HEK293 (cell line): ENCODE measurements around the gene ABHD14A.

Experiments
- CTCF ChIA-PET: fragments of 350-600 bp; formaldehyde crosslinking; extraction: SDS; loops from one replicate; lab custom pipeline; 2021; ENCODE audit warnings: antibody characterized with exemption; lab: Yijun Ruan, JAX
- POLR2A ChIA-PET: fragments of 300-600 bp; formaldehyde crosslinking; extraction: SDS; loops from one replicate; lab custom pipeline; 2020; ENCODE audit warnings: antibody characterized with exemption, inconsistent platforms; lab: Yijun Ruan, JAX
- H3K27ac ChIP-seq: fragments of 200-500 bp; sonication (Bioruptor generic); 2 replicates; pipeline ENCODE4 v1.5.1; 2014; ENCODE audit warnings: low read depth, low read length, control low read depth, inconsistent platforms; ENCODE audit errors: extremely low read depth
- H3K36me3 ChIP-seq, 2 experiments: fragments of 200-500 bp in 1 of 2; sonication (Bioruptor generic) in 1 of 2; 1 replicate in 1 of 2; 2 replicates in 1 of 2; pipeline ENCODE4 v1.5.1; 2014 to 2017; ENCODE audit warnings: inconsistent platforms in 2 of 2, low read length in 2 of 2; ENCODE audit not compliant: control insufficient read depth in 2 of 2, insufficient read depth in 1 of 2
- H3K4me1 ChIP-seq: fragments of 200-500 bp; sonication (Bioruptor generic); 2 replicates; pipeline ENCODE4 v1.5.1; 2014; ENCODE audit warnings: mild to moderate bottlenecking, low read length, inconsistent platforms; ENCODE audit not compliant: control insufficient read depth, insufficient read depth
- H3K4me3 ChIP-seq: 2 replicates; pipeline ENCODE4 v1.5.1; 2011; ENCODE audit warnings: low read depth, mild to moderate bottlenecking, control low read depth, low read length, moderate library complexity
- H3K9me3 ChIP-seq: fragments of 200-500 bp; sonication (Bioruptor generic); 2 replicates; pipeline ENCODE4 v1.5.1; 2014; ENCODE audit warnings: low read depth, low read length, inconsistent platforms; ENCODE audit not compliant: control insufficient read depth, insufficient read depth
- GLIS1 ChIP-seq: fragments of 450-650 bp; formaldehyde crosslinking; IDR thresholded peaks from 2 replicates; pipeline ENCODE4 v1.5.1; 2016; ENCODE audit warnings: missing biosample characterization, missing genetic modification characterization
- HIC1 ChIP-seq: fragments of 450-650 bp; formaldehyde crosslinking; IDR thresholded peaks from 2 replicates; pipeline ENCODE4 v1.5.1; 2016; ENCODE audit warnings: missing biosample characterization, missing genetic modification characterization
- RBAK ChIP-seq: fragments of 450-650 bp; formaldehyde crosslinking; IDR thresholded peaks from 2 replicates; pipeline ENCODE4 v1.5.1; 2016; ENCODE audit warnings: missing biosample characterization, missing genetic modification characterization
- SCRT1 ChIP-seq: fragments of 450-650 bp; formaldehyde crosslinking; IDR thresholded peaks from 2 replicates; pipeline ENCODE4 v1.5.1; 2016; ENCODE audit warnings: missing biosample characterization, missing genetic modification characterization, borderline replicate concordance
- SCRT2 ChIP-seq: fragments of 450-650 bp; formaldehyde crosslinking; IDR thresholded peaks from 2 replicates; pipeline ENCODE4 v1.5.1; 2016; ENCODE audit warnings: missing biosample characterization, missing genetic modification characterization
- SETDB1 ChIP-seq: IDR thresholded peaks from one replicate; pipeline ENCODE4 v1.6.1; 2017; ENCODE audit warnings: mild to moderate bottlenecking, low read length, moderate library complexity, mixed read lengths; ENCODE audit not compliant: insufficient read length
- ZBTB21 ChIP-seq: fragments of 450-650 bp; formaldehyde crosslinking; IDR thresholded peaks from 2 replicates; pipeline ENCODE4 v1.5.1; 2017; ENCODE audit warnings: missing biosample characterization, missing genetic modification characterization
- ZEB2 ChIP-seq: fragments of 450-650 bp; formaldehyde crosslinking; IDR thresholded peaks from 2 replicates; pipeline ENCODE4 v1.5.1; 2016; ENCODE audit warnings: missing biosample characterization, missing genetic modification characterization
- ZIC2 ChIP-seq: fragments of 450-650 bp; formaldehyde crosslinking; IDR thresholded peaks from 2 replicates; pipeline ENCODE4 v1.5.1; 2016; ENCODE audit warnings: missing biosample characterization, missing genetic modification characterization
- ZNF114 ChIP-seq: fragments of 450-650 bp; formaldehyde crosslinking; IDR thresholded peaks from 2 replicates; pipeline ENCODE4 v1.5.0; 2017; ENCODE audit warnings: missing biosample characterization, missing genetic modification characterization
- ZNF23 ChIP-seq: fragments of 450-650 bp; formaldehyde crosslinking; IDR thresholded peaks from 2 replicates; pipeline ENCODE4 v1.5.1; 2016; ENCODE audit warnings: missing biosample characterization, missing genetic modification characterization, borderline replicate concordance
- ZNF302 ChIP-seq: fragments of 450-650 bp; formaldehyde crosslinking; IDR thresholded peaks from 2 replicates; pipeline ENCODE4 v1.5.1; 2016; ENCODE audit warnings: missing biosample characterization, missing genetic modification characterization, low read depth
- ZNF391 ChIP-seq: fragments of 450-650 bp; formaldehyde crosslinking; IDR thresholded peaks from 2 replicates; pipeline ENCODE4 v1.5.1; 2016; ENCODE audit warnings: low read depth, missing biosample characterization, missing genetic modification characterization, borderline replicate concordance
- ZNF48 ChIP-seq: fragments of 450-650 bp; formaldehyde crosslinking; IDR thresholded peaks from 2 replicates; pipeline ENCODE4 v1.5.1; 2016; ENCODE audit warnings: missing biosample characterization, missing genetic modification characterization
- ZNF530 ChIP-seq: fragments of 450-650 bp; formaldehyde crosslinking; IDR thresholded peaks from 2 replicates; pipeline ENCODE4 v1.5.1; 2016; ENCODE audit warnings: low read depth, missing biosample characterization, missing genetic modification characterization
- ZNF571 ChIP-seq: fragments of 450-650 bp; formaldehyde crosslinking; IDR thresholded peaks from 2 replicates; pipeline ENCODE4 v1.5.0; 2017; ENCODE audit warnings: missing biosample characterization, missing genetic modification characterization
- ZNF610 ChIP-seq: fragments of 450-650 bp; formaldehyde crosslinking; IDR thresholded peaks from 2 replicates; pipeline ENCODE4 v1.5.1; 2016; ENCODE audit warnings: missing biosample characterization, missing genetic modification characterization, borderline replicate concordance
- ZNF629 ChIP-seq: fragments of 450-650 bp; formaldehyde crosslinking; IDR thresholded peaks from 2 replicates; pipeline ENCODE4 v1.5.1; 2017; ENCODE audit warnings: missing biosample characterization, missing genetic modification characterization
- ZNF837 ChIP-seq: fragments of 450-650 bp; formaldehyde crosslinking; IDR thresholded peaks from 2 replicates; pipeline ENCODE4 v1.5.1; 2016; ENCODE audit warnings: missing biosample characterization, missing genetic modification characterization
- ZNF843 ChIP-seq: fragments of 450-650 bp; formaldehyde crosslinking; IDR thresholded peaks from 2 replicates; pipeline ENCODE4 v1.5.1; 2016; ENCODE audit warnings: missing biosample characterization, missing genetic modification characterization
- TF ChIP-seq, protein P1 (sequence below): fragments of 450-650 bp; formaldehyde crosslinking; conservative IDR thresholded peaks from 2 replicates; pipeline ENCODE4 v1.5.1; 2016; ENCODE audit warnings: low read depth, missing biosample characterization, missing genetic modification characterization
- TF ChIP-seq, protein P2 (sequence below): fragments of 450-650 bp; formaldehyde crosslinking; IDR thresholded peaks from 2 replicates; pipeline ENCODE4 v1.5.1; 2016; ENCODE audit warnings: missing biosample characterization, missing genetic modification characterization
- TF ChIP-seq, protein P3 (sequence below): fragments of 450-650 bp; formaldehyde crosslinking; IDR thresholded peaks from 2 replicates; pipeline ENCODE4 v1.5.1; 2016; ENCODE audit warnings: missing biosample characterization, missing genetic modification characterization
- TF ChIP-seq, protein P4 (sequence below): fragments of 450-650 bp; formaldehyde crosslinking; IDR thresholded peaks from 2 replicates; pipeline ENCODE4 v1.5.1; 2016; ENCODE audit warnings: missing biosample characterization, missing genetic modification characterization, borderline replicate concordance
- TF ChIP-seq, protein P5 (sequence below): fragments of 450-650 bp; formaldehyde crosslinking; IDR thresholded peaks from 2 replicates; pipeline ENCODE4 v1.5.1; 2017; ENCODE audit warnings: missing biosample characterization, missing genetic modification characterization

ABHD14A gene

GRCh38 chr3:51953445-51953844, 21.4 kb upstream of the ABHD14A start:
- no peaks in the 10 kb centered on the region for H3K9me3 ChIP-seq
- H3K4me1 ChIP-seq = no peaks in the 10 kb centered on the region
- peaks cover 0 to 15% of the 10 kb centered on the region in 2 experiments; a peak in 1 of 3 replicates for H3K36me3 ChIP-seq
- CTCF ChIA-PET = interaction anchor here (0.6 to 2.8 kb wide), 2 partner anchors 11 to 20 kb away, joined by 3 to 6 read pairs; partner anchors contain the start of genes PARP3 and RRP9
- no peak overlapping the region for H3K27ac ChIP-seq
- no peak overlapping the region for H3K4me3 ChIP-seq
- POLR2A ChIA-PET = interaction anchor here (0.7 to 1.2 kb wide), 2 partner anchors 29 to 39 kb away, joined by 3 to 4 read pairs; partner anchors contain the start of gene ACY1
- TF ChIP-seq ZNF23 (tag by site-specific recombination) (no peak), HIC1 (tag by site-specific recombination) (no peak), ZNF302 (tag by site-specific recombination) (no peak), ZNF530 (tag by site-specific recombination) (no peak), SCRT2 (0 out of 2 replicates have a peak, but pooled peaks have one; percentile 19), ZNF571 (tag by site-specific recombination) (no peak), ZNF391 (tag by site-specific recombination) (no peak), SCRT1 (tag by site-specific recombination) (no peak), ZBTB21 (tag by site-specific recombination) (peak; percentile 10; the same call in 1 of the 2 replicates), RBAK (tag by site-specific recombination) (no peak), ZNF114 (tag by site-specific recombination) (no peak), ZNF629 (tag by site-specific recombination) (peak; percentile 67), ZIC2 (tag by site-specific recombination) (peak; percentile 31; the same call in 1 of the 2 replicates), GLIS1 (tag by site-specific recombination) (peak; percentile 30; the same call in 1 of the 2 replicates), SETDB1 (no peak), ZNF610 (tag by site-specific recombination) (no peak), ZNF837 (tag by site-specific recombination) (no peak), ZNF48 (no peak), ZEB2 (tag by site-specific recombination) (0 out of 2 replicates have a peak, but pooled peaks have one; percentile 46), ZNF843 (no peak)
- TF ChIP-seq, protein P1, sequence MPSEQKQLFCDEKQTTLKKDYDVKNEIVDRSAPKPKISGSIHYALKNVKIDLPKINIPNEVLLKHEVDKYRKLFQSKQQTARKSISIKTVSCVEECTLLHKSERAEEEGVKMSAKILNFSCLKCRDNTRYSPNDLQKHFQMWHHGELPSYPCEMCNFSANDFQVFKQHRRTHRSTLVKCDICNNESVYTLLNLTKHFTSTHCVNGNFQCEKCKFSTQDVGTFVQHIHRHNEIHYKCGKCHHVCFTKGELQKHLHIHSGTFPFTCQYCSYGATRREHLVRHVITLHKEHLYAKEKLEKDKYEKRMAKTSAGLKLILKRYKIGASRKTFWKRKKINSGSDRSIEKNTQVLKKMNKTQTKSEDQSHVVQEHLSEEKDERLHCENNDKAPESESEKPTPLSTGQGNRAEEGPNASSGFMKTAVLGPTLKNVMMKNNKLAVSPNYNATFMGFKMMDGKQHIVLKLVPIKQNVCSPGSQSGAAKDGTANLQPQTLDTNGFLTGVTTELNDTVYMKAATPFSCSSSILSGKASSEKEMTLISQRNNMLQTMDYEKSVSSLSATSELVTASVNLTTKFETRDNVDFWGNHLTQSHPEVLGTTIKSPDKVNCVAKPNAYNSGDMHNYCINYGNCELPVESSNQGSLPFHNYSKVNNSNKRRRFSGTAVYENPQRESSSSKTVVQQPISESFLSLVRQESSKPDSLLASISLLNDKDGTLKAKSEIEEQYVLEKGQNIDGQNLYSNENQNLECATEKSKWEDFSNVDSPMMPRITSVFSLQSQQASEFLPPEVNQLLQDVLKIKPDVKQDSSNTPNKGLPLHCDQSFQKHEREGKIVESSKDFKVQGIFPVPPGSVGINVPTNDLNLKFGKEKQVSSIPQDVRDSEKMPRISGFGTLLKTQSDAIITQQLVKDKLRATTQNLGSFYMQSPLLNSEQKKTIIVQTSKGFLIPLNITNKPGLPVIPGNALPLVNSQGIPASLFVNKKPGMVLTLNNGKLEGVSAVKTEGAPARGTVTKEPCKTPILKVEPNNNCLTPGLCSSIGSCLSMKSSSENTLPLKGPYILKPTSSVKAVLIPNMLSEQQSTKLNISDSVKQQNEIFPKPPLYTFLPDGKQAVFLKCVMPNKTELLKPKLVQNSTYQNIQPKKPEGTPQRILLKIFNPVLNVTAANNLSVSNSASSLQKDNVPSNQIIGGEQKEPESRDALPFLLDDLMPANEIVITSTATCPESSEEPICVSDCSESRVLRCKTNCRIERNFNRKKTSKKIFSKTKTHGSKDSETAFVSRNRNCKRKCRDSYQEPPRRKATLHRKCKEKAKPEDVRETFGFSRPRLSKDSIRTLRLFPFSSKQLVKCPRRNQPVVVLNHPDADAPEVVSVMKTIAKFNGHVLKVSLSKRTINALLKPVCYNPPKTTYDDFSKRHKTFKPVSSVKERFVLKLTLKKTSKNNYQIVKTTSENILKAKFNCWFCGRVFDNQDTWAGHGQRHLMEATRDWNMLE (tag by site-specific recombination) = no peak
- TF ChIP-seq, protein P2, sequence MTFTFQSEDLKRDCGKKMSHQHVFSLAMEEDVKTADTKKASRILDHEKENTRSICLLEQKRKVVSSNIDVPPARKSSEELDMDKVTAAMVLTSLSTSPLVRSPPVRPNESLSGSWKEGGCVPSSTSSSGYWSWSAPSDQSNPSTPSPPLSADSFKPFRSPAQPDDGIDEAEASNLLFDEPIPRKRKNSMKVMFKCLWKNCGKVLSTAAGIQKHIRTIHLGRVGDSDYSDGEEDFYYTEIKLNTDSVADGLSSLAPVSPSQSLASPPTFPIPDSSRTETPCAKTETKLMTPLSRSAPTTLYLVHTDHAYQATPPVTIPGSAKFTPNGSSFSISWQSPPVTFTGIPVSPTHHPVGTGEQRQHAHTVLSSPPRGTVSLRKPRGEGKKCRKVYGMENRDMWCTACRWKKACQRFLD (tag by site-specific recombination) = no peak
- TF ChIP-seq, protein P3, sequence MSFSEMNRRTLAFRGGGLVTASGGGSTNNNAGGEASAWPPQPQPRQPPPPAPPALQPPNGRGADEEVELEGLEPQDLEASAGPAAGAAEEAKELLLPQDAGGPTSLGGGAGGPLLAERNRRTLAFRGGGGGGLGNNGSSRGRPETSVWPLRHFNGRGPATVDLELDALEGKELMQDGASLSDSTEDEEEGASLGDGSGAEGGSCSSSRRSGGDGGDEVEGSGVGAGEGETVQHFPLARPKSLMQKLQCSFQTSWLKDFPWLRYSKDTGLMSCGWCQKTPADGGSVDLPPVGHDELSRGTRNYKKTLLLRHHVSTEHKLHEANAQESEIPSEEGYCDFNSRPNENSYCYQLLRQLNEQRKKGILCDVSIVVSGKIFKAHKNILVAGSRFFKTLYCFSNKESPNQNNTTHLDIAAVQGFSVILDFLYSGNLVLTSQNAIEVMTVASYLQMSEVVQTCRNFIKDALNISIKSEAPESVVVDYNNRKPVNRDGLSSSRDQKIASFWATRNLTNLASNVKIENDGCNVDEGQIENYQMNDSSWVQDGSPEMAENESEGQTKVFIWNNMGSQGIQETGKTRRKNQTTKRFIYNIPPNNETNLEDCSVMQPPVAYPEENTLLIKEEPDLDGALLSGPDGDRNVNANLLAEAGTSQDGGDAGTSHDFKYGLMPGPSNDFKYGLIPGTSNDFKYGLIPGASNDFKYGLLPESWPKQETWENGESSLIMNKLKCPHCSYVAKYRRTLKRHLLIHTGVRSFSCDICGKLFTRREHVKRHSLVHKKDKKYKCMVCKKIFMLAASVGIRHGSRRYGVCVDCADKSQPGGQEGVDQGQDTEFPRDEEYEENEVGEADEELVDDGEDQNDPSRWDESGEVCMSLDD (tag by site-specific recombination) = no peak
- TF ChIP-seq, protein P4, sequence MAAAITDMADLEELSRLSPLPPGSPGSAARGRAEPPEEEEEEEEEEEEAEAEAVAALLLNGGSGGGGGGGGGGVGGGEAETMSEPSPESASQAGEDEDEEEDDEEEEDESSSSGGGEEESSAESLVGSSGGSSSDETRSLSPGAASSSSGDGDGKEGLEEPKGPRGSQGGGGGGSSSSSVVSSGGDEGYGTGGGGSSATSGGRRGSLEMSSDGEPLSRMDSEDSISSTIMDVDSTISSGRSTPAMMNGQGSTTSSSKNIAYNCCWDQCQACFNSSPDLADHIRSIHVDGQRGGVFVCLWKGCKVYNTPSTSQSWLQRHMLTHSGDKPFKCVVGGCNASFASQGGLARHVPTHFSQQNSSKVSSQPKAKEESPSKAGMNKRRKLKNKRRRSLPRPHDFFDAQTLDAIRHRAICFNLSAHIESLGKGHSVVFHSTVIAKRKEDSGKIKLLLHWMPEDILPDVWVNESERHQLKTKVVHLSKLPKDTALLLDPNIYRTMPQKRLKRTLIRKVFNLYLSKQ (tag by site-specific recombination) = no peak
- TF ChIP-seq, protein P5, sequence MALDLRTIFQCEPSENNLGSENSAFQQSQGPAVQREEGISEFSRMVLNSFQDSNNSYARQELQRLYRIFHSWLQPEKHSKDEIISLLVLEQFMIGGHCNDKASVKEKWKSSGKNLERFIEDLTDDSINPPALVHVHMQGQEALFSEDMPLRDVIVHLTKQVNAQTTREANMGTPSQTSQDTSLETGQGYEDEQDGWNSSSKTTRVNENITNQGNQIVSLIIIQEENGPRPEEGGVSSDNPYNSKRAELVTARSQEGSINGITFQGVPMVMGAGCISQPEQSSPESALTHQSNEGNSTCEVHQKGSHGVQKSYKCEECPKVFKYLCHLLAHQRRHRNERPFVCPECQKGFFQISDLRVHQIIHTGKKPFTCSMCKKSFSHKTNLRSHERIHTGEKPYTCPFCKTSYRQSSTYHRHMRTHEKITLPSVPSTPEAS (tag by site-specific recombination) = no peak
